Psoas muscle (tissue), 8 donors: ENCODE data around the gene FECH. TPM values are rescaled to one million over a fixed set of nuclear protein-coding genes. Genes with fewer than 3 reads are reported as not detected.

ENCODE experiments used
- ATAC-seq, 4 donors: fragments of 200-7000 bp; cut with Tn5 transposase; one replicate each; pipeline ENCODE4 v1.9.1; 2020; ENCODE audit warnings: moderate library complexity in 3 of 4, mild to moderate bottlenecking in 2 of 4
- DNase-seq, 2 donors: peaks; one replicate each; pipeline ENCODE4 v3.0.0-alpha.2; 2020
- H3K27ac ChIP-seq: fragments of 200-600 bp; one replicate; pipeline ENCODE4 v1.8.0; 2022
- H3K27me3 ChIP-seq, 3 donors: fragments of 200-600 bp in 1 of 3; one replicate each; pipeline versions ENCODE4 v1.6.1 to v1.8.0; 2013 to 2022; ENCODE audit warnings: low read length in 2 of 3, mild to moderate bottlenecking in 2 of 3, moderate library complexity in 1 of 3; ENCODE audit not compliant: insufficient read depth in 3 of 3
- H3K36me3 ChIP-seq, 2 donors: fragments of 200-600 bp in 1 of 2; one replicate each; pipeline versions ENCODE4 v1.6.1 to v1.8.0; 2013 to 2022; ENCODE audit warnings: low read depth in 1 of 2, mild to moderate bottlenecking in 1 of 2, moderate library complexity in 1 of 2; ENCODE audit not compliant: insufficient read depth in 1 of 2
- H3K4me1 ChIP-seq: fragments of 200-600 bp; one replicate; pipeline ENCODE4 v1.8.0; 2022
- H3K4me3 ChIP-seq: fragments of 200-600 bp; one replicate; pipeline ENCODE4 v1.8.0; 2022; ENCODE audit warnings: mild to moderate bottlenecking
- H3K9me3 ChIP-seq: fragments of 200-600 bp; one replicate; pipeline ENCODE4 v1.8.0; 2022
- WGBS, 3 donors: extraction: QIAGEN DNeasy Blood & Tissue Kit; methylation state at CpG; one replicate each; pipeline versions ENCODE4 v1.1.6 to v1.1.7; 2013; 5-methylcytosine and 5-hydroxymethylcytosine counted together
- intact Hi-C, 2 donors: fragments of 100-400 bp; cut with DNase I; formaldehyde crosslinking; loops; one replicate each; pipeline versions ENCODE4 v1.11.0 to v1.14.2; 2022
- polyA plus RNA-seq, 3 donors: library from polyadenylated mRNA; stranded (reverse); fragments of 200-250 nt; gene quantifications; one replicate each; pipeline ENCODE4 v1.2.3, GENCODE V29; 2013
- total RNA-seq, 4 donors: library from RNA; stranded (reverse); fragmentation: NEBNext Ultra II Directional in 2 of 4; extraction: Animal tissue kit (Norgen Biotek cat#: 25700) in 2 of 4; gene quantifications; one replicate each; pipeline versions ENCODE4 v1.2.1 to v1.2.4, GENCODE V29; 2021 to 2023
- TF ChIP-seq, protein P1 (sequence below): fragments of 200-600 bp; IDR thresholded peaks from one replicate; pipeline ENCODE4 v1.8.0; 2022; ENCODE audit warnings: antibody characterized with exemption
- donor health status: healthy with polysubstance abuse.
- donor health status: DM: no; HTN: no; CAD: no; lungs with moderate emphysema.
- donor health status: Bipolar disorder and iron deficiency.
- donor health status: healthy.
- donor health status: DM: yes; HTN: yes; CAD: no.
- donor health status: DM: no; HTN: no; CAD: no.
- donor health status: DM: no; HTN: no; CAD: no.
- donor health status: DM: yes; HTN: yes; CAD: no.

Gene FECH
- total and polyA plus RNA-seq, 7 donors = 14.4 to 59.7 (median 42.2) TPM

DNA sequence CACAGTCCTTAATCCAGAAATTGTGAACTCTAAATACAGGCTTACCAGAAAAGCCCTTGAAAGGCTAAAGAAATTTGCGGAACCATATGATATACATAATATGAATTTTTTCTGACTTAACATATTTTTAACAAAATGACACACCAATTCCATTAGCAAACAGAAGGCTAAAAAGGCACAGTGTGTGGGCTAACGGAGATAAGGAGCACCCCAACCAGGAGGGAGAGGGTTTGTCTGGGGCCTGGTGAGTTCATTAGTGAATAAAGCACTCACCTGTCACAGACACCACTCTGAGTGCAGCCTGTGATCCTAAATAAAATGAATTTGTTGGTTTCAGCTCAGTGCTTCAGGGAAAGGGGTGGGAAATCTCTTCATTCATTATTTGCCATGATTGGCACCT lies 2.7 kb upstream of the FECH start:
- Histone ChIP-seq H3K36me3 (peaks cover 0 to 14% of the 10 kb centered on the region in 2 donors), H3K4me1 (peaks cover 10% of the 10 kb centered on the region), H3K27me3 (no peaks in the 10 kb centered on the region), H3K4me3 (no peak overlapping the region), H3K27ac (no peak overlapping the region), H3K9me3 (no peaks in the 10 kb centered on the region)
- ATAC-seq (no peak), DNase-seq (no peak)
- WGBS, 3 donors = 78 to 84% (median 81%) methylated on average over 2 of the region's 2 CpGs
- intact Hi-C loops = no loop called here
- TF ChIP-seq, protein P1, sequence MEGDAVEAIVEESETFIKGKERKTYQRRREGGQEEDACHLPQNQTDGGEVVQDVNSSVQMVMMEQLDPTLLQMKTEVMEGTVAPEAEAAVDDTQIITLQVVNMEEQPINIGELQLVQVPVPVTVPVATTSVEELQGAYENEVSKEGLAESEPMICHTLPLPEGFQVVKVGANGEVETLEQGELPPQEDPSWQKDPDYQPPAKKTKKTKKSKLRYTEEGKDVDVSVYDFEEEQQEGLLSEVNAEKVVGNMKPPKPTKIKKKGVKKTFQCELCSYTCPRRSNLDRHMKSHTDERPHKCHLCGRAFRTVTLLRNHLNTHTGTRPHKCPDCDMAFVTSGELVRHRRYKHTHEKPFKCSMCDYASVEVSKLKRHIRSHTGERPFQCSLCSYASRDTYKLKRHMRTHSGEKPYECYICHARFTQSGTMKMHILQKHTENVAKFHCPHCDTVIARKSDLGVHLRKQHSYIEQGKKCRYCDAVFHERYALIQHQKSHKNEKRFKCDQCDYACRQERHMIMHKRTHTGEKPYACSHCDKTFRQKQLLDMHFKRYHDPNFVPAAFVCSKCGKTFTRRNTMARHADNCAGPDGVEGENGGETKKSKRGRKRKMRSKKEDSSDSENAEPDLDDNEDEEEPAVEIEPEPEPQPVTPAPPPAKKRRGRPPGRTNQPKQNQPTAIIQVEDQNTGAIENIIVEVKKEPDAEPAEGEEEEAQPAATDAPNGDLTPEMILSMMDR = no peak

DNA sequence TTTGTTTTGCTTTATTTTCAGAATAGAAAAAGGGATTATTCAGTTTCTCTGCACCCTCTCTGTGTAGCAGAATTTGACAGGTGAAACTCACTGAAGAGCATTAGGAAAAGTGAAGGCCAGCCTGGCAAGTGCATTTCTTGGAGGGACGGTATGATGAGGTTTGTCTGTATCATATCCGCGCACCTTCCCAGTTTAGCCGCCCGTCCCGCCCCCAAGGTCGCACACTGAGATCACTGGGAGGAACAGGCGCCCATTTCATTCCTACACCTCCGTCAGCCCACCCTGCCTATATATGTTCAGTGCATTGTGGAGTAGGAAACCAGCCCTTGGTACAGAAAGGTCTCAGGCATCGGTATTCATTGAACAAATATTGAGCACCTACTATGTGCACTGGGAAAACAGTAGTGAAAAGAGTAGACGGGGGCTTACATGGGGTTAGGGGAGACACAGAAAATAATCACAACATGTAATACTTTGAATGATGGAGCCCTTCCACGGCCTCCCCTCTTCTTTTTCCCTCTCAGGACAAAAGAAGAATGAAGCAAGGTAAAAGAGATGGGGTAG lies 678 bp upstream of the FECH start:
- Histone ChIP-seq H3K27me3 (no peaks in the 10 kb centered on the region), H3K9me3 (no peaks in the 10 kb centered on the region), H3K27ac (peak overlapping the region; percentile 93), H3K4me3 (peak overlapping the region; percentile 100), H3K36me3 (peaks cover 0 to 13% of the 10 kb centered on the region in 2 donors), H3K4me1 (peaks cover 10% of the 10 kb centered on the region)
- peak in 1 of 4 donors; percentile 15 for ATAC-seq
- DNase-seq = no peak
- 79 to 83% (median 80%) methylated on average over 12 of the region's 12 CpGs for WGBS, 3 donors
- intact Hi-C loops = no loop called here
- TF ChIP-seq, protein P1 = no peak

DNA sequence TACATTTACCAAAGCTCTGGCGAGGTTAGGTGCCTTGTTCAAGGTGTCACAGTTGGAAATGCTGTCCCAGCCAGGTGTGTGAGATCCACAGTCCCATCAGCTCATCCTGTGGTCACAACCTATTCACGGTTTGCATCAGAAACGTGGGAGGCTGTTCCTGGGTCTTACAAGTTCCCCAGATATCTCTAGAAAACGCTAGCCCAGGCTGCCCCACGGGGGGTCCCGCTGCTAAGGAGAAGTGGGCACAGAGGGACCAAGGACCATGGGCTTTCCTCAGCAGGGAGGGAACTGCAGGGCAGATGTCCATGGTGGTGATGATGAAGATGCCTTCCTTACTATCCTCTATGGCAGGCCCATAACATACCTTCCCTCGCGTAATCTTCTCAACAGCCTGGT lies 649 bp downstream of the FECH start:
- WGBS, 3 donors = 17 to 26% (median 19%) methylated on average over 8 of the region's 8 CpGs
- Histone ChIP-seq H3K4me1 (peaks cover 10% of the 10 kb centered on the region), H3K27me3 (no peaks in the 10 kb centered on the region), H3K27ac (peak overlapping the region; percentile 93), H3K4me3 (peak overlapping the region; percentile 100), H3K9me3 (no peaks in the 10 kb centered on the region), H3K36me3 (peaks cover 0 to 26% of the 10 kb centered on the region in 2 donors)
- peak in 1 of 4 donors; percentile 8 for ATAC-seq
- DNase-seq = no peak
- intact Hi-C loops = no loop called here
- TF ChIP-seq, protein P1 = no peak

DNA sequence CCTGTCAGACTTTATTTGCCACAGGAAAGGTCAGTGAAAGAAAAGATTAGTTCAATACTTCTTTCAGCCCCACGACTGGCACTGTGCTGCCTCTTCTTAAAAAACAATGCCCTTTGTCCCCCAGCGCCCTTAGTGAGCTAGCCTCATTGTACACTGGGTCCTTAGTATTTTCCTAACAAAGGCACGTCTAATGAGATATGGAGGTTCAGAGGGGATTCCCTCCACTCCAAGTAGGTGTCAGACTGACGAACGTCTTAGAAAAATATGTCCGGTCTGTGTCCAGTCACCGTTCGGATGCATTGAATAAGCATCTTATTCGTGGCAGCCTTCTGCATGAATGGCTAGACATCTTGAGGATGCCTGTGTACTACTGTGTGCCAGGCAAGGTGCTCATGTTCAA lies 1.1 kb downstream of the FECH start:
- TF ChIP-seq, protein P1 = no peak
- WGBS, 3 donors = 57 to 62% (median 59%) methylated on average over 9 of the region's 9 CpGs
- Histone ChIP-seq H3K4me3 (peak overlapping the region; percentile 100), H3K36me3 (peaks cover 0 to 30% of the 10 kb centered on the region in 2 donors), H3K27me3 (no peaks in the 10 kb centered on the region), H3K4me1 (peaks cover 10% of the 10 kb centered on the region), H3K9me3 (no peaks in the 10 kb centered on the region), H3K27ac (no peak overlapping the region)
- intact Hi-C loops = no loop called here
- no peak for ATAC-seq
- no peak for DNase-seq

DNA sequence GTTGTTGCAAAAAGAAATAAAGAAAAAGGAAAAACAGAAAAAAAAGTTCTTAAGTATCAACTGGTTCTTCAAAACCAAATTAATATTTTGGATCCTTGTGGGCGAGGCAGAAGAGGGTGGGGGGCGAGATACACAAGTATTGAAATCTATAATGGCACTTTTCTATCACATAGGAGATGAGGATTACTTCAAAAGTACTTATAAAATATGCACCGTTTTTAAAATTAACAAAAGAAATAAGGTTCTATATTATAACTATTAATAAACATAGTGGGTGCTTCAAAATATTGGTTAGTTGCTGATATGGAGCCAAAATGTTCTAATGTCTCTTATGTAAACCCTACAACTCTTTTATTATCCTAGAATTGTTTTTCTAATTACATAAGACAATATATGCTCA lies 2.1 kb downstream of the FECH start:
- Histone ChIP-seq H3K9me3 (no peaks in the 10 kb centered on the region), H3K27ac (no peak overlapping the region), H3K4me1 (peaks cover 10% of the 10 kb centered on the region), H3K36me3 (peaks cover under 1 to 39% of the 10 kb centered on the region in 2 donors), H3K4me3 (no peak overlapping the region), H3K27me3 (no peaks in the 10 kb centered on the region)
- intact Hi-C loops = no loop called here
- ATAC-seq (no peak), DNase-seq (no peak)
- TF ChIP-seq, protein P1 = no peak
- WGBS, 3 donors = 94 to 99% (median 98%) methylated on average over 3 of the region's 3 CpGs
